Measurements from ENCODE around the gene GET4. TPM values are rescaled to one million over a fixed set of nuclear protein-coding genes. Genes with fewer than 3 reads are reported as not detected.
A peak's percentile ranks its signal among the peaks of the same experiment; 100 is the strongest.
"Not testable (repeated sequence)": the region's sequence is repeated elsewhere in the genome, so short reads cannot be mapped to it uniquely, and the experiment has no call there.

The GET4 gene
- total RNA-seq, 1 experiment from 2014 or later, result 56.3 TPM

- no peak for DNase-seq (ENCODE audit: low spot score)
These were observed 24.1 kb downstream of the GET4 start for GRCh38 chr7:900331-901040.

GRCh38 chr7:901041-901387, 24.7 kb downstream of the GET4 start:
- no peak for DNase-seq (ENCODE audit: low spot score)

- peak; percentile 96 for DNase-seq (ENCODE audit: low spot score)
These were observed 25.2 kb downstream of the GET4 start for GRCh38 chr7:901388-902154.

DNA sequence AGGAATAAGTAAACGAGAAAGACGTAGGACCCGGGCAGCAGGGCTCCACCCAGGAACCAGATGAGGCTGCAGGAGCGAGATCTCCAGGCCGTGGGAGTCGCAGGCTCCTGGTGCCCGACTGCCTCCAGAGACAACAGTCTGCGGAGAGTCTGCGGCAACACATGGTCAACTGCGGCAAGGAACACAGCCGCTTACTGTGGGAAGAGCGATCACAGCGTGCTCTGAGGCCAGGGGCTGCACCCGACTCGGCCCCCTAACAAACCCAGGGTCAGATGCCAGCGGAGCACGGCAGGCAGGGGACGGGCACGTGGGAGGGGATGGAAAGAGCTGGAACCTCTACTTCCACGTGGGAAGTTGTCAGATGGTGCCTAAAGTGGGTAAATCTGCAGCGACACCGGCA, 26.6 kb downstream of the GET4 start:
- no peak for DNase-seq (ENCODE audit: low spot score)

DNA sequence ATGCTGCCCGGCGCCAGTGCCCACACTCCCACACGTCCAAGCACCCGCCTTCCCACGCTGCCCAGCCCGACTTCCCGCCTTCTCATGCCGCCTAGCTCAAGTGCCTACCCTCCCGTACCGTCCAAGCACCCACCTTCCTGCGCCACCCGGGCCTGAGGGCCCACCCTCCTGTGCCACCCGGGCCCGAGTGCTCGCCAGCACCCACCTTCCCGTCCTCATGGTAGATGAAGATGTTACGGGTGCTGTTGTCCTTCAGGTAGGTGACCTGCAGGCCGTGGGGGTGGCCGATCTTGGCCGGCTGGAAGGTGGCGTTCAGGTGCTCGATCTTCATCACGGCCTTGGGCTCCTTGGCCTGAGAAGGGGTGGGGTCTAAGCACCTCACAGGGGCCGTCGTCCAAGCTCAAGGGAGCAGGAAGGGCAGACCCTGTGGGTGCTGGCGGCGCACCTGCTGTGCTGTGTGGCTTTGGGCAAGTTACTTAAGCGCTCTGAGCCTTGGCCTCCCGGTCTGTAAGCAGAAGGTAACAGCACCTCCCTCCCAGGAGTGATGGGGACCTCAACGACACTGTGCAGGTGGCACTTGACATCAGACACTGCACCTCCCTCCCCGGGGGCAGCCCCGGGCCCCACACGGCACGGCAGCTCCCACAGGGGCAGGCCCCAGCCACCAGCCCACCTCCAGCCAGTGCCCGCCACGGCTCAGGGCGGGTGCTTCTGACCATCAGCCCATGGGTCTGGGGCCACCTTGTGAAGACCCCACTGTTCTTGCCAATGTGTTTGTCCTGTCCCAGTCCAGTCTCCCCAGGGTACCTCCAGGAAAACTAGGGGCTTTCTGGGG, 27.8 kb downstream of the GET4 start:
- DNase-seq (ENCODE audit: low spot score), result no peak

DNA sequence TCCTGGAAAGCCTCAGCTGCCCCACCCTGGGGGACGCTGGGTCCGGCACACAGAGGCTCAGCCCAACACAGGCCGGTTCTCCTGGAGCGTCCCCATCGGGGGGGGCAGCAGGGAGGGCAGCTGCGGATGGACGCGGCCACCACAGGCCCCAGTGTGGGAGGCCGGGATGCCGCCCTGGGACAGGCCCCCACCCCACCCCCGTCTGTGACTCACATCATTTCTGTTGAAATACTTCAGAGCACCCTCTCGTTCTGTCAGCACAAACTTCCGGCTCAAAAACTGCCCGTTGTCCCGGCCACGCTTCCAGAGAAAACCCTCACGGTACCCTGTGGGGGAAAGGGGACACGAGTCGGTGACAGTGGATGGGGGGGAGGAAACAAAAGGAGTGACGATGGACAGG, 28.5 kb downstream of the GET4 start:
- peak; percentile 80 for DNase-seq (ENCODE audit: low spot score)

DNA sequence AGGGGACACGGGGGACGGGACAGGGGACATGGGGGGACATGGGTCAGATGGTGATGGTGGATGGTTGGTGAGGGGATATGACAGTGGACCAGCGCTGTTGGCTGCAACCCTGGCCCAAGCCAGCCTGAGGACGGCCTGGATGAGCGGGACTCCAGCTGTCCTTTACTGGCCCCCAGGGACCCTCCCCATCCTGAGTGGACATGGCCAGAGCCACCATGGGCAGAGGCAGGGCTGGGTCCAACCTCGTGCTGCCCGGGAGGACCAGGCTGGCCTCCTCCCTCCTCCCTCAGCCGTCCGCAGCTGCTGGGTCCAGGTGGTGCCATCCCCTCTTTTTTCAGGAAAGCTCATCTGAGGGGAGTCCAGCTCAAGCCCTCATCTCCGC, 30.4 kb downstream of the GET4 start:
- DNase-seq (ENCODE audit: low spot score), result no peak

- DNase-seq (ENCODE audit: low spot score), result no peak
These were observed 31.0 kb downstream of the GET4 start for GRCh38 chr7:907158-907980.

- DNase-seq (ENCODE audit: low spot score), result no peak
These were observed 31.8 kb downstream of the GET4 start for GRCh38 chr7:908159-908581.

- not testable (repeated sequence) for DNase-seq (ENCODE audit: low spot score)
These were observed 32.4 kb downstream of the GET4 start for GRCh38 chr7:908591-909357.

- no peak for DNase-seq (ENCODE audit: low spot score)
These were observed 33.3 kb downstream of the GET4 start for GRCh38 chr7:909358-910329.

DNA sequence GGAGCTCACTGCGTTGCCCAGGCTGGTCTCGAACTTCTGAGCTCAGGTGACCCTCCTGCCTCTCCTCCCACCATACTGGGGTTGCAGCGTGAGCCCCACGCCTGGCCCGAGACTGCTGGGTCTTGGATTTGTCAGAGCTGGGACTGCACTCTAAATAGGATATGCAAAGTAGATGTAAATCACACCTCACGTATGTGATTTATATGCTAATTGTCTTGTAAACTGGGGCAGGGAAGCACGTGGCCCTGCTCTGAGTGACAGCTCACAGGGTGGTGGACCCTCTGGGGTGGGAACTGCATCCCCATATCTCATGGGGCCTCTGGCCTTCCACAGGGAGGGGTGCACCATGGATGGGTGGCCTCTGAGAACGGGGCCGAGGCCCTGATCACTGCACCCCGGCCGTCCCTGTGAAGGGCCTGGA, 34.1 kb downstream of the GET4 start:
- DNase-seq (ENCODE audit: low spot score), result no peak

DNA sequence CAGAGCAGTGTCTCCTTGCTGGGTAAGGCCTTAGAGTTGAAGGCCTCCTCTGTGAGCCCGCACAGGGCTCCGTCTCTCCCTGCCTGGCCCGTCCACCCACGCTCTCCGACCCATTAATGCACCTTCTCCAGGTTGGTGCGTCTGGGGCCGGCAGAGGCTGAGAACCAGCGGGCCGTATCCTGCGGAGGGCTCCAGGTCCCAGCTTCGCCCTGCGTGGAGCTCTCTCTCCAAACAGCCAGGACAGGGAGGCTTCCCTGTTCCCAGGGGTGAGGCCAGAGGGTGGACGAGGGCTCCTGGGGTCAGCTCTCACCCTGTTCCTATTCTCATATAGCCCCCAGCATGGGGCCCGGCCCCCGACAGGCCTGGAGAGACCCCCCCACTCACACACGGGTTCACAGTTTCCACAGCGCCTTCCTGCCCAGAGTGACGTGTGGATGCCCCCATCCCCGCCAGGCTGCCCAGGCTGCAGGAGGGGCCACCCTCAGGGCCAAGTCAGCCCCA, 34.6 kb downstream of the GET4 start:
- DNase-seq (ENCODE audit: low spot score), result no peak

GRCh38 chr7:911791-912480, 35.6 kb downstream of the GET4 start:
- DNase-seq (ENCODE audit: low spot score), result no peak

DNA sequence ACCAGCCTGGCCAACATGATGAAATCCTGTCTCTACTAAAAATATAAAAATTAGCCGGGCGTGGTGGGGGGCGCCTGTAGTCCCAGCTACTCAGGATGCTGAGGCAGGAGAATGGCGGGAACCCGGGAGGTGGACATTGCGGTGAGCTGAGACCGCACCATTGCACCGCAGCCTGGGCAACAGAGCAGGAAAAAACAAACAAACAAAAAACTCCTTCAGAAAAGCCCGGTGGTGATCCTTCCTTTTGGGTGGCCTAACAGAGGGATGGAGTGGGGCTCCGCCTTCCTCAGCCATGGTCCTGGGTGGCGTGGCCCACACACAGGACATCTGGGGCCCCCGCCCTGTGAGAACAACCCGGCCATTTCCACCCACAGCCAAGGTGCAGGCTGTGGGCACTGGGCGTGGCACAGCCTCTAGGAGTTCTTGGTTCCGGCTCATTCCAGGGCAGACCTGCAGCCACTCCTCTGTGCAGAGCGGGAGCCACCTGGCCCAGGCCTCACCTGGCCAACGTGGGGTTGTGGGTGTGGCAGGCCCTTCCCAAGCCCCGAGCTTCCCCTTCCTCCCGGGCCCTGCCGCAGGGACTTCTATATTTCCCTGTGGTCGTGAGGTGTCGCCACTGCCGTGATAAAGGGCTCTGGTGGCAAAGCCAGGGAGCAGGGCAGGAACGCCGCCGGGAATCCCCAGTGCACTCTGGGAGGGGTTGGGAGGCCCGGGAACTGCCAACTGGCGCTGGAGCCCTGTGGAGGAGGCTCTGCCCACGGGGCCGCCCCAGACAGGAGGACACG, 37.6 kb downstream of the GET4 start:
- DNase-seq (ENCODE audit: low spot score), result peak; percentile 57

GRCh38 chr7:914521-915194, 38.3 kb downstream of the GET4 start:
- DNase-seq (ENCODE audit: low spot score), result no peak

Measured in A172 (cell line).